Spleen (tissue), 7 donors: ENCODE data around the gene KCNQ4.

Source experiments
- CTCF ChIP-seq, 11 experiments: fragments of 200-600 bp in 7 of 11; fragments of 450-650 bp in 4 of 11; sonication (generic) in 4 of 11; IDR thresholded peaks in 8 of 11; conservative IDR thresholded peaks in 3 of 11; 1 replicate in 7 of 11; 2 replicates in 4 of 11; pipeline versions ENCODE4 v1.4.0 to v1.8.0; 2016 to 2021; ENCODE audit warnings: antibody characterized with exemption in 11 of 11, inconsistent platforms in 4 of 11, mild to moderate bottlenecking in 1 of 11
- POLR2A ChIP-seq, 3 donors: fragments of 450-650 bp; IDR thresholded peaks; one replicate each; pipeline ENCODE4 v1.5.1; 2017; ENCODE audit warnings: antibody characterized with exemption in 3 of 3, mild to moderate bottlenecking in 1 of 3
- donor health status: DM: no; HTN: no; CAD: no; lungs with moderate emphysema.
- donor health status: DM: no; HTN: no; CAD: no.
- donor health status: DM: no; HTN: no; CAD: no.

GRCh38 chr1:40877698-40878097 lies 94.1 kb downstream of the KCNQ4 start:
- no peak for TF ChIP-seq CTCF (IDR thresholded peaks at IDR 0.05 in 8 of 11, conservative IDR thresholded peaks at IDR 0.05 in 3 of 11)
- TF ChIP-seq POLR2A (IDR thresholded peaks at IDR 0.05) = no peak
